WERI-Rb-1 (cell line): Measurements from ENCODE around the gene POLR2M.

Experiments used
- DNase-seq: peaks from one replicate; pipeline ENCODE4 v3.0.0-alpha.2; 2020
- H3K27ac ChIP-seq: fragments of 250-450 bp; sonication (Bioruptor Pico); 2 replicates; pipeline ENCODE4 v1.5.1; 2020; ENCODE audit warnings: mild to moderate bottlenecking, moderate library complexity
- H3K27me3 ChIP-seq: fragments of 250-450 bp; sonication (Bioruptor Pico); 2 replicates; pipeline ENCODE4 v1.5.1; 2021; ENCODE audit warnings: mild to moderate bottlenecking, low read depth, moderate library complexity; ENCODE audit not compliant: insufficient read depth, severe bottlenecking
- H3K36me3 ChIP-seq: fragments of 250-450 bp; sonication (Bioruptor Pico); 2 replicates; pipeline ENCODE4 v1.5.1; 2020; ENCODE audit warnings: mild to moderate bottlenecking, moderate library complexity
- H3K4me3 ChIP-seq: 2 replicates; pipeline ENCODE4 v1.5.1; 2011; ENCODE audit warnings: low read depth, mild to moderate bottlenecking, control low read depth, low read length
- H3K9me3 ChIP-seq: fragments of 250-450 bp; sonication (Bioruptor Pico); 2 replicates; pipeline ENCODE4 v1.5.1; 2021; ENCODE audit warnings: mild to moderate bottlenecking, moderate library complexity; ENCODE audit not compliant: severe bottlenecking
- TF ChIP-seq, protein P1 (sequence below): IDR thresholded peaks from 2 replicates; pipeline ENCODE4 v1.5.1; 2011; ENCODE audit warnings: low read depth, mild to moderate bottlenecking, control low read depth, inconsistent platforms, low read length

POLR2M gene

DNA sequence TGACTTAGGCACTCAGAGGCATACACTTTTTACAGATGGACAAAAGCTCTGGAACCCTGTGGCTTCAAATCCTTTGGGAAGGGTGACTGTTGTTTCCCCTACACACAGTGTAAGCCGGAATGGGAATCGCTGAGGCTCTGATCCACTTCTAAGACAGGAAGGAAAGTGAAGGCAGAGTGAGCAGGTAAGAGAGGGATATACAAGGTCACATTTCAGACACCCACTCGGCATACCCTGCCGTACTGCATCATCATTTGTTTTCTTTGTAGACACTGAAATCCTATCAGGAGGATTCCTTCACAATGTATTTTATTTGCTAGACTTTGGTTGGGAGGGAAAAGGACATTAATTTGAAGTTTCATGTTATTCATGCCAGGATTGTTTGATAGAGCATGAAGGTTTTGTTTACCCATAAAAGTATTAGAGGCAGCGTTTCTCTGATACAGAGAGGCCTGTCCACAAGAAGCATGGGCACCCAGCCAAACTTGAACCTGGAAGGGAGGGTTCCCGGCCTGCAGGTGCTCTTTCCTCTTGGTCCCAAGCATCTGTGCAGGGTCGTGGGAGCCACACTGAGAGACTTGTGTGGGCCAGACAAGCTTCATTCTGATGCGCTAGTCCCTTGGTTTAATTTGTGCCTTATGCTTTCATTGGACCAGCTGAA, 21.9 kb upstream of the POLR2M start:
- TF ChIP-seq, protein P1, sequence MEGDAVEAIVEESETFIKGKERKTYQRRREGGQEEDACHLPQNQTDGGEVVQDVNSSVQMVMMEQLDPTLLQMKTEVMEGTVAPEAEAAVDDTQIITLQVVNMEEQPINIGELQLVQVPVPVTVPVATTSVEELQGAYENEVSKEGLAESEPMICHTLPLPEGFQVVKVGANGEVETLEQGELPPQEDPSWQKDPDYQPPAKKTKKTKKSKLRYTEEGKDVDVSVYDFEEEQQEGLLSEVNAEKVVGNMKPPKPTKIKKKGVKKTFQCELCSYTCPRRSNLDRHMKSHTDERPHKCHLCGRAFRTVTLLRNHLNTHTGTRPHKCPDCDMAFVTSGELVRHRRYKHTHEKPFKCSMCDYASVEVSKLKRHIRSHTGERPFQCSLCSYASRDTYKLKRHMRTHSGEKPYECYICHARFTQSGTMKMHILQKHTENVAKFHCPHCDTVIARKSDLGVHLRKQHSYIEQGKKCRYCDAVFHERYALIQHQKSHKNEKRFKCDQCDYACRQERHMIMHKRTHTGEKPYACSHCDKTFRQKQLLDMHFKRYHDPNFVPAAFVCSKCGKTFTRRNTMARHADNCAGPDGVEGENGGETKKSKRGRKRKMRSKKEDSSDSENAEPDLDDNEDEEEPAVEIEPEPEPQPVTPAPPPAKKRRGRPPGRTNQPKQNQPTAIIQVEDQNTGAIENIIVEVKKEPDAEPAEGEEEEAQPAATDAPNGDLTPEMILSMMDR = no peak
- Histone ChIP-seq H3K36me3 (no peaks in the 10 kb centered on the region), H3K27ac (no peak overlapping the region), H3K4me3 (no peak overlapping the region), H3K27me3 (no peaks in the 10 kb centered on the region), H3K9me3 (no peaks in the 10 kb centered on the region)
- no peak for DNase-seq

GRCh38 chr15:57685306-57686095, 21.0 kb upstream of the POLR2M start:
- Histone ChIP-seq H3K27ac (no peak overlapping the region), H3K27me3 (no peaks in the 10 kb centered on the region), H3K9me3 (no peaks in the 10 kb centered on the region), H3K36me3 (no peaks in the 10 kb centered on the region), H3K4me3 (no peak overlapping the region)
- TF ChIP-seq, protein P1 = no peak
- DNase-seq = no peak

DNA sequence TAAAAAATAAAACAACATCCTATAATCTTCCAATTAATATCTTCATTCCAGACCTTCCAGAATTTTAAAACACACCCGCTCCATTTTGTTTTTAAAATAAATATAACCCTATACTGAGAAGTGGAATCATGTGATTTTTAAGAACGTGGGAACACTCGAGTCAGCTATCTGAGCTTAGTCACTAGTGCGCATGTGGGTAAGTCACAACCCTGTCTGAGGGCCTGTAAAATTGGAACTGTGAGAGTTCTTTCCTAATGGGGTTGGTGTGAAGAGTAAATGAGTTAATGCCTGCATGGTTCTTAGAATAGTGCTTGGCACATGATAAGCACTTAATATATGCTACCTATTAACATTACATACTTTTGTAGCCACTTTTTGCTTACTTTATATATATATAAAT, 19.9 kb upstream of the POLR2M start:
- no peak for DNase-seq
- no peaks in the 10 kb centered on the region for H3K9me3 ChIP-seq
- TF ChIP-seq, protein P1 = no peak

DNA sequence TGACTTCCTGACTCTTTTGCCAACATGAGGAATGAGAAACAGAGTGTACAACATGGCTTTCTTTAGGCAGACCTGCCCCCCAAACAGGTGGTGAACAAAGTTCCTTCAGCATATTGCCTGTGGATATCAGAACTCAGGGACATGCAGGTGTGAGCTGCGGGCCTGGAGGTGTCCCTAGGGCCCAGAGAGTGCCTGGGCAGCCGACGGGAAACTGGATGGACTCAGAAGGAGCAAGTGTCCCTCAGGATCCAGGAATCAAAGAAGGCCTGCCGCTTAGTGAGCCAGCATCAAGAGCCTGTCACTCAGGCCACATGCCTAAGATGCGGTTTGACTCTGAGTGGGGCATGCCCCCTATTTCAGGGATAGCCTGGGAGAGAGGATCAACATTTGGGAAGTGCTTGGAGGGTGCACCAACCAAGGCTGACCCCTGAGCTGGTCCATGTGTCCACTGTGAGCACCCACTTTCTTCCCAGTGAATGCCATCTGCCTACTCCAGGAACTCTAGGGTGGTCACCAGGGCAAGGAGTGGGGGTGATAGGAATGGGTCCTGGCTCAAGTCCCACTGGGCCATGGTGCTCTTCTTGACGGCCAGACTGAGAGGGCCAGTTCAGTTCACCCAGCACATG, 16.1 kb upstream of the POLR2M start:
- Histone ChIP-seq H3K27me3 (no peaks in the 10 kb centered on the region), H3K4me3 (no peak overlapping the region), H3K36me3 (no peaks in the 10 kb centered on the region), H3K27ac (no peak overlapping the region), H3K9me3 (no peaks in the 10 kb centered on the region)
- no peak for DNase-seq
- TF ChIP-seq, protein P1 = no peak

More for the DNA sequence above, 19.9 kb upstream of the POLR2M start:
- no peak overlapping the region for H3K27ac ChIP-seq
- H3K27me3 ChIP-seq = no peaks in the 10 kb centered on the region
- no peak overlapping the region for H3K4me3 ChIP-seq
- no peaks in the 10 kb centered on the region for H3K36me3 ChIP-seq

DNA sequence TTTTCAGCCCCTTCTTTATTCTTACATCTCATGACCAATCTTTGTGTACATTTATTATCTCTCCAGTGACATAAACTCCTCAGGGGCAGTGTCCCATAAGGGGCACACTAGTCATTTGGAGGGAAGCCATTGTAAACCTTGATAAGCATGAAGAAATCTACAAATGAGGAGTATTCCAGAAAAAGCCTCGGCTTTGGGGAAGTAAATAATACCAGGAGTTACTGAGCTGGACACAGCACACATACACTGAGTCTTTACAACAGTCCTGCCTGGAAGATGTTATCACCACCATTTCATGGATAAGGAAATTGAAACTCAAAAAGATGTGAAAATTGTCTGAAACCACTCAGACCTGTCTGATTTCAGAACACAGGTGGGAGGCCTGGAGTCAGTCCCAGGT, 15.4 kb upstream of the POLR2M start:
- H3K9me3 ChIP-seq = no peaks in the 10 kb centered on the region
- no peaks in the 10 kb centered on the region for H3K27me3 ChIP-seq
- no peak overlapping the region for H3K27ac ChIP-seq
- H3K36me3 ChIP-seq = no peaks in the 10 kb centered on the region
- TF ChIP-seq, protein P1 = no peak
- no peak overlapping the region for H3K4me3 ChIP-seq
- no peak for DNase-seq
